ENCODE results near the gene GPBP1.
"Not testable (repeated sequence)": the region's sequence is repeated elsewhere in the genome, so short reads cannot be mapped to it uniquely, and the experiment has no call there.

The GPBP1 gene

GRCh38 chr5:57189515-57189914 is 15.7 kb downstream of the GPBP1 start:
- no peak for DNase-seq
- TF ChIP-seq GATA1 (IDR thresholded peaks at IDR 0.05; ENCODE audit: low read depth, low read length) (no peak), POLR2A (IDR thresholded peaks at IDR 0.05; ENCODE audit: low read length) (no peak)

DNA sequence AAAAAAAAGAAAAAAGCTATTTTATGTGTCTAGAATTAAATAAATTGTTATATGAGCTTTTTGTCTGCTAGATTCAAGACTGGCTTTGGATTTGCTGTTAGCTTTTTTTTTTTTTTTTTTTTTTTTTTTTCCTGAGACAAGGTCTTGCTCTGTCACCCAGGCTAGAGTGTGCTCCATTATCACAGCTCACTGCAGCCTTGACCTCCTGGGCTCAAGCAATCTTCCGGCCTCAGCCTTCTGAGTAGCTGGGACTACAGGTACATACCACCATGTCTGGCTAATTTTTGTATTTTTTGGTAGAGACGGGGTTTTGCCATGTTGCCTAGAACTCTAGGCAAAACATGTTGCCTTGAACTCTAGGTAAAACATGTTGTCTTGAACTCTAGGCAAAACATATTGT is 16.7 kb downstream of the GPBP1 start:
- TF ChIP-seq POLR2A (IDR thresholded peaks at IDR 0.05; ENCODE audit: low read length): no peak
- TF ChIP-seq GATA1 (IDR thresholded peaks at IDR 0.05; ENCODE audit: low read depth, low read length): no peak
- no peak for DNase-seq

DNA sequence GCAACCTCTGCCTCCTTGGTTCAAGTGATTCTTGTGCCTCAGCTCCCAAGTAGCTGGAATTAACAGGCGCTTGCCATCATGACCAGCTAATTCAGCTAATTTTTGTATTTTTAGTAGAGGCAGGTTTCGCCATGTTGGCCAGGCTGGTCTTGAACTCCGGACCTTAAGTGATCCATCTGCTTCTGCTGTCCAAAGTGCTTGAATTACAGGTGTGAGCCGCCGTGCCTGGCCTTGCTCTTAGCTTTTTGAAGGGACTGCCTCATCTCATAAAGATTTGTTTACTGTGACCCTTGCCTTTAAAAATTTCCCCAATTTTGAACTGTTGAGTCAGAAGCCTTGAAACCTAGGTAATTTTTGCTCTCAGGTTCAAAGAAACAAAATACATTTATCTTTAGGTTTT is 17.3 kb downstream of the GPBP1 start:
- DNase-seq: no peak
- TF ChIP-seq GATA1 (IDR thresholded peaks at IDR 0.05; ENCODE audit: low read depth, low read length) (no peak), POLR2A (IDR thresholded peaks at IDR 0.05; ENCODE audit: low read length) (no peak)

DNA sequence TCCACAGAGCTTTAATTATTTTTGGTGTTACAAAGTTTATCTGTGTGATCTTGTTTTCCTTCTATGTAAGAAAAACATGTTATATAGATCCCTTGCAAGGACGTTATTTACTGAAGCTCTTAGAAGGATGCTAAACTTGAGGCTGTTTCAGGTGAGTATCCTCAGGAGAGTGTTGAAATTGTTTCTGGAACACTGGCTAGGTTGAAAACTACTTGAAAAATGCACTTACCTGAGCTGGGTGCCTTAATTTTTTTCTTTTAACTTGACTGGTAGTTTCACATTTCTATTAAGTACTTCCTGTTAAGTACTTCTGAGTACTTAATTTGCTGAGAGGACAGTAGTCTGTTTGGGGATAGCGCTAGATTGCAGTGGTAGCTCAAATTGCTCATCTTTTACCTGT is 18.1 kb downstream of the GPBP1 start:
- TF ChIP-seq GATA1 (IDR thresholded peaks at IDR 0.05; ENCODE audit: low read depth, low read length) (no peak), POLR2A (IDR thresholded peaks at IDR 0.05; ENCODE audit: low read length) (no peak)
- no peak for DNase-seq

- not testable (repeated sequence) for DNase-seq
These were observed 19.0 kb downstream of the GPBP1 start for GRCh38 chr5:57192832-57193231.

GRCh38 chr5:57193757-57194413 is 20.0 kb downstream of the GPBP1 start:
- no peak for TF ChIP-seq POLR2A (IDR thresholded peaks at IDR 0.05; ENCODE audit: low read length)
- TF ChIP-seq GATA1 (IDR thresholded peaks at IDR 0.05; ENCODE audit: low read depth, low read length): no peak
- DNase-seq: no peak

GRCh38 chr5:57194653-57195052 is 20.8 kb downstream of the GPBP1 start:
- TF ChIP-seq POLR2A (IDR thresholded peaks at IDR 0.05; ENCODE audit: low read length) (no peak), GATA1 (IDR thresholded peaks at IDR 0.05; ENCODE audit: low read depth, low read length) (no peak)
- DNase-seq: no peak

GRCh38 chr5:57195060-57195459 is 21.2 kb downstream of the GPBP1 start:
- DNase-seq: no peak
- TF ChIP-seq POLR2A (IDR thresholded peaks at IDR 0.05; ENCODE audit: low read length) (no peak), GATA1 (IDR thresholded peaks at IDR 0.05; ENCODE audit: low read depth, low read length) (no peak)

DNA sequence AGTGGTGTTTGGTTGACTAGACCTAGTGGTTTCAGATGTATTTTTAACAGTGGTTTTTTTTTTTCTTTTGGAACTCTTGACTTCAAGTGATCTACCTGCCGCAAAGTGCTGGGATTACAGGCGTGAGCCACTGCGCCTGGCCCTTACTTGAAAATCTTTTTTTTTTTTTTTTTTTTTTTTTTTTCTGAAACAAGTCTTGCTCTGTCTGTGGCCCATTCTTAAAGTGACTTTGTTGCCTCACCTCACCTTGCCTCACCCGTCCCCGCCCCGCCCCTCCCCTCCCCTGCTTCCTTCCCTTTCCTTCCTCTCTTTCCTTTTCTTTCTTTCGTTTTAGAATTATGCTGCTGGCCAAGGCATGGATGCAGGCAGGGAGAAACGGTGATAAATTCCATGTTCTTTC is 26.0 kb downstream of the GPBP1 start:
- no peak for DNase-seq
- TF ChIP-seq POLR2A (IDR thresholded peaks at IDR 0.05; ENCODE audit: low read length): no peak
- TF ChIP-seq GATA1 (IDR thresholded peaks at IDR 0.05; ENCODE audit: low read depth, low read length): no peak

DNA sequence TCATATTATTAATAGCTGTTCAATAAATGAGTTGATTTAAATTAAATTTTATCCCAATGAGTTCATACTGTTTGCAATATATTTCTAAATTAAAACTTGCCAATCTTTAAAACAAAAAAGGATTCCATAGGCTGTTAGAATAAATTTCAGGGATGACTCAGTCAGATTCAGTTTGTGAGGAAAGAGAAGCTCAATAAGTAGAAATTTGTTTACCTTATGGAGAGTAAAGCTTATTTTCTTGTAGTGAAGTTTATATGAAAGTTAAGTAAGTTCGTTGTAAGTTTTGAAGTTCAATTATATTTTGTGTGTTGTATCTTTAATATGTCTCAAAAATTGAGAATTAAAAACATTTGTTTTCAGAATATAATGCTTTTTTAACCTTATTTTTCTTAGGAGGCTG is 29.0 kb downstream of the GPBP1 start:
- no peak for DNase-seq
- TF ChIP-seq GATA1 (IDR thresholded peaks at IDR 0.05; ENCODE audit: low read depth, low read length) (no peak), POLR2A (IDR thresholded peaks at IDR 0.05; ENCODE audit: low read length) (no peak)

GRCh38 chr5:57207007-57207653 is 33.3 kb downstream of the GPBP1 start:
- TF ChIP-seq POLR2A (IDR thresholded peaks at IDR 0.05; ENCODE audit: low read length) (no peak), GATA1 (IDR thresholded peaks at IDR 0.05; ENCODE audit: low read depth, low read length) (no peak)
- DNase-seq: no peak

DNA sequence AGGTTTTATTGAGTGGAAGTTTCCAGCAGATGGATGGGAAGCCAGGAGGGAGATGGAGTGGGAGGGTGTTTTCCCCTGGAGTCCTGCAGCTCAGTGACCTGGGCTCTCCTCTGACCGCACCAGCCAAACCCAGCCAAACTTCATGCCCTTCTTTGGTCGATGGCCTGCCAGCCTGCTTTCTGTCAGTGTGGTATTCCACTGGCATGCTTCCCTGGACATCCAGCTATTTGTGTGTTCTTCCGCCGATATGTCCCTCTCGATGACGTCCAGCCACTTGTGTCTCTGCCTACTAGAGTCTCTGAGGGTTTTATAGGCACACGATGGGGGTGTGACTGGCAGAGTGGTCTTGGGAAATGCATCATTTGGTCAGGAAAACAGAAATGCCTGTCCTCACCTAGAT is 33.8 kb downstream of the GPBP1 start:
- no peak for DNase-seq
- TF ChIP-seq POLR2A (IDR thresholded peaks at IDR 0.05; ENCODE audit: low read length) (no peak), GATA1 (IDR thresholded peaks at IDR 0.05; ENCODE audit: low read depth, low read length) (no peak)

DNA sequence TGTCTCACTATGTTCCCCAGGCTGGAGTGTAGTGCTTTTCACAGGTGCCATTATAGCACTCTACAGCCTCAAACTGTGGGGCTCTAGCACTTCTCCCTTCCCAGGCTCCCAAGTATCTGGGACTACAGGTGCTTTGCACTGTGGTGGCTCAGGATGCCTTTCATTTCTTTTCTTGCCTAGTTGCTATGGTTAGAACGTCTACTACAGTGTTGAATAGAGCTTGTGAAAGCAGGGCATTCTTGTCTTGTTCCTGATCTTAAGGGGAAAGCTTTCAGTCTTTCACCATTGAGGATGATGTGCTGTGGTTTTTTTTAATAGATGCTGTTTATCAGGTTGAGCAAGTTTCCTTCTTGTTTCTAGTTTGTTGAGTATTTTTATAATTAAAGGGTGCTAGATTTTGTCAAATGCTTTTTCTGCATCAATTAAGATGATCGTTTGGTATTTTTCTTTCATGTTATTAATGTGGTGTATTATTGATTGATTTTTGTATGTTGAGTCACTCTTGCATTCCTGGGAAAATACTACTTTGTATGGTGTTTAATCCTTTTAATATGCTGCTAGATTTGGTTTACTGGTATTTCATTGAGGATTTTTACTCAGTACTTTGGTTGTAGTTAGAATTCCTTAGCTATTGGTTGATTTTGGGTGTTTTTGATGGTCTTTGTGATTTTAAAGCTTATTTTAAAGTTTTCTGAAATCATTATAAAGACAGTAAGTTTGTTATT is 35.6 kb downstream of the GPBP1 start:
- DNase-seq: no peak

DNA sequence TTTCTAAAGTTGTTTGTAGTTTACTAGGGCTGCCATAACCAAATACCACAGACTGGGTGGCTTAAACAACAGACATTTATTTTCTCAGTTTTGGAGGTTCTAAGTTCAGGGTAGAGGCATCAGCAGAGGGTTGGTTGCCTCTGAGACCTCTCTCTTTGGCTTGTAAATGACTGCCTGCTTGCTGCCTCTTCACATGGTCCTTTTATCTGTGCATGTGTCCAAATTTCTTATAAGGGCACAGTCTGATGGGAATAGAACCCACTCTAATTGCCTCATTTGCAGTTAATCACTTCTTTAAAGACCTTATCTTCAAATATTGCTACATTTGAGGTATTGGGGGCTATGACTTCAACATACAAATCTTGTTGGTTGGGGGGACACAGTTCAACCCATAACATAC is 36.8 kb downstream of the GPBP1 start:
- DNase-seq: no peak
- no peak for TF ChIP-seq POLR2A (IDR thresholded peaks at IDR 0.05; ENCODE audit: low read length)

More for the DNA sequence above, 35.6 kb downstream of the GPBP1 start:
- no peak for TF ChIP-seq POLR2A (IDR thresholded peaks at IDR 0.05; ENCODE audit: low read length)
- no peak for TF ChIP-seq GATA1 (IDR thresholded peaks at IDR 0.05; ENCODE audit: low read depth, low read length)

- DNase-seq: no peak
These were observed 37.2 kb downstream of the GPBP1 start for GRCh38 chr5:57211039-57211438.

More at GRCh38 chr5:57211039-57211438, 37.2 kb downstream of the GPBP1 start:
- TF ChIP-seq POLR2A (IDR thresholded peaks at IDR 0.05; ENCODE audit: low read length): no peak
- no peak for TF ChIP-seq GATA1 (IDR thresholded peaks at IDR 0.05; ENCODE audit: low read depth, low read length)

All from erythroblast (primary cell).